IMR-90 (cell line): ENCODE data around the gene PAK4. TPM values are rescaled to one million over a fixed set of nuclear protein-coding genes. Genes with fewer than 3 reads are reported as not detected.

ENCODE experiments used
- ATAC-seq: fragments of 200-7000 bp; cut with Tn5 transposase; 2 replicates; pipeline ENCODE4 v1.9.1; 2020; ENCODE audit warnings: low read depth, mild to moderate bottlenecking, moderate library complexity
- BruUV-seq: library from RNA; stranded (reverse); fragments of 400-500 nt; replicated peaks from 2 replicates; lab custom pipeline; 2021; lab: Mats Ljungman, UMichigan
- CTCF ChIA-PET: fragments of 300-600 bp; formaldehyde crosslinking; extraction: SDS; loops from one replicate; lab custom pipeline; 2021; ENCODE audit warnings: antibody characterized with exemption; lab: Yijun Ruan, JAX
- POLR2A ChIA-PET: fragments of 300-600 bp; sonication (Branson Sonifier 250); formaldehyde crosslinking; loops from one replicate; lab custom pipeline; 2022; ENCODE audit warnings: antibody characterized with exemption; ENCODE audit not compliant: unreplicated experiment; lab: Charles Lee
- DNase-seq: peaks from one replicate; pipeline ENCODE4 v3.0.0; 2013
- H2AFZ ChIP-seq: replicated peaks from 2 replicates; pipeline ENCODE3; 2013; ENCODE audit warnings: low read length, mild to moderate bottlenecking; ENCODE audit not compliant: poor library complexity
- H2AK5ac ChIP-seq: 2 replicates; pipeline ENCODE4 v1.6.1; 2013; ENCODE audit warnings: low read depth, low read length, inconsistent platforms
- H2AK9ac ChIP-seq: replicated peaks from 2 replicates; pipeline ENCODE3; 2013; ENCODE audit warnings: mild to moderate bottlenecking, low read depth, low read length, moderate library complexity; ENCODE audit not compliant: poor library complexity
- H2BK120ac ChIP-seq: 2 replicates; pipeline ENCODE4 v1.6.1; 2013; ENCODE audit warnings: low read depth, low read length, inconsistent platforms
- H2BK15ac ChIP-seq: 3 replicates; pipeline ENCODE4 v1.6.1; 2013; ENCODE audit warnings: low read depth, low read length, inconsistent platforms
- H2BK20ac ChIP-seq: 2 replicates; pipeline ENCODE4 v1.6.1; 2013; ENCODE audit warnings: low read depth, mild to moderate bottlenecking, inconsistent platforms, low read length, moderate library complexity
- H2BK5ac ChIP-seq: 2 replicates; pipeline ENCODE4 v1.6.1; 2013; ENCODE audit warnings: mild to moderate bottlenecking, low read depth, low read length, inconsistent platforms; ENCODE audit not compliant: poor library complexity, severe bottlenecking
- H3K14ac ChIP-seq: replicated peaks from 2 replicates; pipeline ENCODE4 v1.6.1; 2013; ENCODE audit warnings: low read depth, low read length, inconsistent platforms
- H3K18ac ChIP-seq: 2 replicates; pipeline ENCODE4 v1.6.1; 2013; ENCODE audit warnings: low read depth, low read length, control low read depth
- H3K23ac ChIP-seq: 2 replicates; pipeline ENCODE4 v1.6.1; 2013; ENCODE audit warnings: low read depth, low read length, inconsistent platforms
- H3K27ac ChIP-seq: 2 replicates; pipeline ENCODE4 v1.5.1; 2013; ENCODE audit warnings: mild to moderate bottlenecking, control low read depth, low read length; ENCODE audit not compliant: insufficient read depth
- H3K27me3 ChIP-seq: 2 replicates; pipeline ENCODE4 v1.6.1; 2013; ENCODE audit warnings: low read length; ENCODE audit not compliant: control insufficient read depth, insufficient read depth
- H3K36me3 ChIP-seq: 2 replicates; pipeline ENCODE4 v1.6.1; 2013; ENCODE audit warnings: low read length, mixed read lengths; ENCODE audit not compliant: control insufficient read depth, insufficient read depth
- H3K4ac ChIP-seq: 2 replicates; pipeline ENCODE4 v1.6.1; 2013; ENCODE audit warnings: low read depth, low read length, inconsistent platforms
- H3K4me1 ChIP-seq: 2 replicates; pipeline ENCODE4 v1.6.1; 2013; ENCODE audit warnings: low read length, mixed read lengths; ENCODE audit not compliant: control insufficient read depth, insufficient read depth
- H3K4me2 ChIP-seq: 2 replicates; pipeline ENCODE4 v1.6.1; 2013; ENCODE audit warnings: low read depth, mild to moderate bottlenecking, control low read depth, low read length, moderate library complexity
- H3K4me3 ChIP-seq: 2 replicates; pipeline ENCODE4 v1.5.1; 2013; ENCODE audit warnings: low read depth, mild to moderate bottlenecking, control low read depth, low read length, moderate library complexity; ENCODE audit not compliant: insufficient read depth
- H3K56ac ChIP-seq: 2 replicates; pipeline ENCODE4 v1.6.1; 2013; ENCODE audit warnings: low read length, inconsistent platforms; ENCODE audit not compliant: insufficient read depth; ENCODE audit errors: extremely low read depth
- H3K79me1 ChIP-seq, 2 experiments: 2 replicates each; pipeline ENCODE4 v1.6.1; 2013; ENCODE audit warnings: low read length in 2 of 2, inconsistent platforms in 1 of 2, low read depth in 1 of 2
- H3K9ac ChIP-seq: 2 replicates; pipeline ENCODE4 v1.6.1; 2013; ENCODE audit warnings: low read depth, low read length, control low read depth
- H3K9me1 ChIP-seq: 2 replicates; pipeline ENCODE4 v1.6.1; 2013; ENCODE audit warnings: low read length, inconsistent platforms; ENCODE audit not compliant: insufficient read depth
- H3K9me3 ChIP-seq: 2 replicates; pipeline ENCODE4 v1.6.1; 2013; ENCODE audit warnings: low read length; ENCODE audit not compliant: control insufficient read depth, insufficient read depth
- H4K20me1 ChIP-seq: 2 replicates; pipeline ENCODE4 v1.6.1; 2013; ENCODE audit warnings: low read length, inconsistent platforms; ENCODE audit not compliant: insufficient read depth
- H4K5ac ChIP-seq: 2 replicates; pipeline ENCODE4 v1.6.1; 2013; ENCODE audit warnings: mild to moderate bottlenecking, low read depth, low read length, control low read depth
- H4K8ac ChIP-seq, 2 experiments: 2 replicates each; pipeline ENCODE4 v1.6.1; 2013; ENCODE audit warnings: low read depth in 2 of 2, low read length in 2 of 2, control low read depth in 1 of 2, inconsistent platforms in 1 of 2
- H4K91ac ChIP-seq: 2 replicates; pipeline ENCODE4 v1.6.1; 2013; ENCODE audit warnings: low read depth, low read length, inconsistent platforms; ENCODE audit not compliant: insufficient read depth
- BHLHE40 ChIP-seq: fragments of 150-350 bp; IDR thresholded peaks from 2 replicates; pipeline ENCODE4 v1.6.1; 2016; ENCODE audit warnings: mild to moderate bottlenecking, low read depth, low read length
- CEBPB ChIP-seq: IDR thresholded peaks from 2 replicates; pipeline ENCODE4 v1.6.1; 2012; ENCODE audit warnings: low read depth, low read length, improper control_type of control experiment
- CHD1 ChIP-seq: IDR thresholded peaks from 2 replicates; pipeline ENCODE4 v1.6.1; 2012; ENCODE audit warnings: low read depth, low read length, improper control_type of control experiment
- ELK1 ChIP-seq: fragments of 150-350 bp; IDR thresholded peaks from 2 replicates; pipeline ENCODE4 v1.6.1; 2016; ENCODE audit warnings: low read depth, mild to moderate bottlenecking, low read length, moderate library complexity, borderline replicate concordance
- FOS ChIP-seq: fragments of 150-350 bp; IDR thresholded peaks from 2 replicates; pipeline ENCODE4 v1.6.1; 2016; ENCODE audit warnings: low read depth, low read length
- MAFK ChIP-seq: IDR thresholded peaks from 2 replicates; pipeline ENCODE4 v1.6.1; 2012; ENCODE audit warnings: low read depth, low read length, improper control_type of control experiment
- MAZ ChIP-seq: IDR thresholded peaks from 2 replicates; pipeline ENCODE4 v1.6.1; 2012; ENCODE audit warnings: low read depth, mild to moderate bottlenecking, low read length, improper control_type of control experiment, moderate library complexity, borderline replicate concordance
- MXI1 ChIP-seq: IDR thresholded peaks from 2 replicates; pipeline ENCODE4 v1.6.1; 2012; ENCODE audit warnings: low read depth, mild to moderate bottlenecking, low read length, moderate library complexity, borderline replicate concordance
- NFE2L2 ChIP-seq: fragments of 150-350 bp; IDR thresholded peaks from 2 replicates; pipeline ENCODE4 v1.6.1; 2016; ENCODE audit warnings: low read depth, mild to moderate bottlenecking, low read length
- POLR2A ChIP-seq: IDR thresholded peaks from 2 replicates; pipeline ENCODE4 v1.6.1; 2012; ENCODE audit warnings: mild to moderate bottlenecking, low read depth, low read length
- RAD21 ChIP-seq: IDR thresholded peaks from 2 replicates; pipeline ENCODE4 v1.6.1; 2012; ENCODE audit warnings: low read length, improper control_type of control experiment
- RCOR1 ChIP-seq: IDR thresholded peaks from 2 replicates; pipeline ENCODE4 v1.6.1; 2012; ENCODE audit warnings: mild to moderate bottlenecking, low read length, improper control_type of control experiment; ENCODE audit not compliant: insufficient replicate concordance
- RFX5 ChIP-seq: IDR thresholded peaks from 2 replicates; pipeline ENCODE4 v1.8.0; 2012; ENCODE audit warnings: low read depth, mild to moderate bottlenecking, low read length, moderate library complexity
- SMC3 ChIP-seq: fragments of 150-350 bp; IDR thresholded peaks from 2 replicates; pipeline ENCODE4 v1.6.1; 2016; ENCODE audit warnings: low read depth, mild to moderate bottlenecking, antibody characterized with exemption, low read length, moderate library complexity
- WGBS, 2 experiments: methylation state at CpG; one replicate each; pipeline versions ENCODE4 v1.1.5 to v1.1.7; 2013; ENCODE audit warnings: missing lambda C conversion rate in 2 of 2; ENCODE audit not compliant: insufficient read length in 1 of 2; ENCODE audit errors: extremely low coverage in 2 of 2; 5-methylcytosine and 5-hydroxymethylcytosine counted together
- dilution Hi-C: fragments of 300-500 bp; cut with HindIII; formaldehyde crosslinking; loops from one replicate; pipeline ENCODE4 v1.14.3; 2018; ENCODE audit warnings: low sequenced_read_pairs; ENCODE audit not compliant: unreplicated experiment
- in situ Hi-C: fragments of 300-500 bp; cut with MboI; formaldehyde crosslinking; loops from 3 replicates; pipeline ENCODE4 v1.14.3; 2019; ENCODE audit warnings: low sequenced_read_pairs, inconsistent platforms, mixed read lengths
- intact Hi-C: fragments of 100-400 bp; cut with micrococcal nuclease; formaldehyde crosslinking; loops from 2 replicates; pipeline ENCODE4 v1.10.0; 2022
- polyA plus RNA-seq, 3 experiments: library from polyadenylated mRNA; depleted of rRNA; stranded (reverse); fragments of >200 nt; gene quantifications; 2 replicates each; pipeline ENCODE4 v1.2.3, GENCODE V29; 2012; ENCODE audit warnings: low replicate concordance in 1 of 3
- total RNA-seq: library from RNA; depleted of rRNA; stranded (reverse); fragments of >200 nt; gene quantifications from 2 replicates; pipeline ENCODE4 v1.2.3, GENCODE V29; 2012
- TF ChIP-seq, protein P1 (sequence below): conservative IDR thresholded peaks from 2 replicates; pipeline ENCODE4 v1.5.1; 2012; ENCODE audit warnings: mild to moderate bottlenecking, low read depth, low read length, improper control_type of control experiment
- TF ChIP-seq, protein P2 (sequence below): fragments of 150-350 bp; IDR thresholded peaks from 2 replicates; pipeline ENCODE4 v1.6.1; 2017; ENCODE audit warnings: mild to moderate bottlenecking, antibody characterized with exemption, low read length, low read depth

The PAK4 gene
- total and polyA plus RNA-seq, 2 of the 4 experiments (the other 2 are of a cell fraction): 2.0 to 27.2 TPM

DNA sequence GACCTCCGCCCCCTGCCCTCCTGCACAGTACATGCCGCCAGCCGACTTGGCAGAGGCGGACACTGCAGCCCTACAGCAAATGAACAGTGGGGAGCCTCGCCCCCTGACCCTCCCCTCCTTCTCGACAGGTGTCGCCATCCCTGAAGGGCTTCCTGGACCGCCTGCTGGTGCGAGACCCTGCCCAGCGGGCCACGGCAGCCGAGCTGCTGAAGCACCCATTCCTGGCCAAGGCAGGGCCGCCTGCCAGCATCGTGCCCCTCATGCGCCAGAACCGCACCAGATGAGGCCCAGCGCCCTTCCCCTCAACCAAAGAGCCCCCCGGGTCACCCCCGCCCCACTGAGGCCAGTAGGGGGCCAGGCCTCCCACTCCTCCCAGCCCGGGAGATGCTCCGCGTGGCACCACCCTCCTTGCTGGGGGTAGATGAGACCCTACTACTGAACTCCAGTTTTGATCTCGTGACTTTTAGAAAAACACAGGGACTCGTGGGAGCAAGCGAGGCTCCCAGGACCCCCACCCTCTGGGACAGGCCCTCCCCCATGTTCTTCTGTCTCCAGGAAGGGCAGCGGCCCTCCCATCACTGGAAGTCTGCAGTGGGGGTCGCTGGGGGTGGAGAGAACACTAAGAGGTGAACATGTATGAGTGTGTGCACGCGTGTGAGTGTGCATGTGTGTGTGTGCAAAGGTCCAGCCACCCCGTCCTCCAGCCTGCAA lies 52.9 kb downstream of the PAK4 start:
- Histone ChIP-seq H3K27me3 (no peaks in the 10 kb centered on the region), H2AK9ac (no peak overlapping the region), H3K56ac (no peak overlapping the region), H3K18ac (no peak overlapping the region), H2BK20ac (no peak overlapping the region), H3K9ac (no peak overlapping the region), H2AK5ac (no peak overlapping the region), H2BK15ac (no peak overlapping the region), H4K91ac (no peak overlapping the region), H3K27ac (no peak overlapping the region), H3K4me2 (no peak overlapping the region), H3K23ac (no peak overlapping the region), H3K9me3 (no peaks in the 10 kb centered on the region), H3K14ac (no peak overlapping the region), H3K79me1 (no peaks in the 10 kb centered on the region), H3K4ac (no peak overlapping the region), H3K4me3 (no peak overlapping the region), H2BK120ac (no peak overlapping the region), H3K36me3 (peaks cover 52% of the 10 kb centered on the region), H2AFZ (no peak overlapping the region), H4K8ac (no peak overlapping the region), H4K20me1 (no peaks in the 10 kb centered on the region), H3K9me1 (no peaks in the 10 kb centered on the region), H4K5ac (no peak overlapping the region), H3K4me1 (no peaks in the 10 kb centered on the region), H2BK5ac (no peak overlapping the region)
- no TSS peak for BruUV-seq
- WGBS, 2 experiments: 100% methylated on average over 2 of the region's 30 CpGs; no CpG with 5 or more reads in 1 of the 2 experiments
- in situ Hi-C loops: no loop called here
- no peak for ATAC-seq
- DNase-seq: no peak
- ChIA-PET POLR2A (no interaction called here), CTCF (no interaction called here)
- no peak for TF ChIP-seq MXI1
- TF ChIP-seq, protein P1, sequence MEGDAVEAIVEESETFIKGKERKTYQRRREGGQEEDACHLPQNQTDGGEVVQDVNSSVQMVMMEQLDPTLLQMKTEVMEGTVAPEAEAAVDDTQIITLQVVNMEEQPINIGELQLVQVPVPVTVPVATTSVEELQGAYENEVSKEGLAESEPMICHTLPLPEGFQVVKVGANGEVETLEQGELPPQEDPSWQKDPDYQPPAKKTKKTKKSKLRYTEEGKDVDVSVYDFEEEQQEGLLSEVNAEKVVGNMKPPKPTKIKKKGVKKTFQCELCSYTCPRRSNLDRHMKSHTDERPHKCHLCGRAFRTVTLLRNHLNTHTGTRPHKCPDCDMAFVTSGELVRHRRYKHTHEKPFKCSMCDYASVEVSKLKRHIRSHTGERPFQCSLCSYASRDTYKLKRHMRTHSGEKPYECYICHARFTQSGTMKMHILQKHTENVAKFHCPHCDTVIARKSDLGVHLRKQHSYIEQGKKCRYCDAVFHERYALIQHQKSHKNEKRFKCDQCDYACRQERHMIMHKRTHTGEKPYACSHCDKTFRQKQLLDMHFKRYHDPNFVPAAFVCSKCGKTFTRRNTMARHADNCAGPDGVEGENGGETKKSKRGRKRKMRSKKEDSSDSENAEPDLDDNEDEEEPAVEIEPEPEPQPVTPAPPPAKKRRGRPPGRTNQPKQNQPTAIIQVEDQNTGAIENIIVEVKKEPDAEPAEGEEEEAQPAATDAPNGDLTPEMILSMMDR: no peak
- TF ChIP-seq SMC3: no peak
- TF ChIP-seq, protein P2, sequence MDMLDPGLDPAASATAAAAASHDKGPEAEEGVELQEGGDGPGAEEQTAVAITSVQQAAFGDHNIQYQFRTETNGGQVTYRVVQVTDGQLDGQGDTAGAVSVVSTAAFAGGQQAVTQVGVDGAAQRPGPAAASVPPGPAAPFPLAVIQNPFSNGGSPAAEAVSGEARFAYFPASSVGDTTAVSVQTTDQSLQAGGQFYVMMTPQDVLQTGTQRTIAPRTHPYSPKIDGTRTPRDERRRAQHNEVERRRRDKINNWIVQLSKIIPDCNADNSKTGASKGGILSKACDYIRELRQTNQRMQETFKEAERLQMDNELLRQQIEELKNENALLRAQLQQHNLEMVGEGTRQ: no peak
- no peak for TF ChIP-seq RAD21
- TF ChIP-seq RFX5: no peak
- TF ChIP-seq MAFK: no peak
- no peak for TF ChIP-seq BHLHE40
- no peak for TF ChIP-seq MAZ
- no peak for TF ChIP-seq FOS
- no peak for TF ChIP-seq NFE2L2
- TF ChIP-seq CHD1: no peak
- TF ChIP-seq RCOR1: no peak
- no peak for TF ChIP-seq ELK1
- no peak for TF ChIP-seq POLR2A
- no peak for TF ChIP-seq CEBPB
- intact Hi-C loops: no loop called here
- dilution Hi-C loops: no loop called here
